ENCODE results near the gene CTSK. TPM values are rescaled to one million over a fixed set of nuclear protein-coding genes. Genes with fewer than 3 reads are reported as not detected.
"Not testable (repeated sequence)": the region's sequence is repeated elsewhere in the genome, so short reads cannot be mapped to it uniquely, and the experiment has no call there.

CTSK gene
- 16.8 TPM for total RNA-seq
- polyA plus RNA-seq (ENCODE audit: insufficient read depth, low read depth, low replicate concordance): 11.6 TPM
- long read RNA-seq, donor 1, partial matches to known transcripts: 0 of 2 reads
- long read RNA-seq, donor 1, other reads (novel, unspliced or antisense): 0 of 2 reads
- long read RNA-seq, donor 2, partial matches to known transcripts: 17 of 21 reads
- long read RNA-seq, donor 2, other reads (novel, unspliced or antisense): 0 of 21 reads
- long read RNA-seq, donor 3, transcript CTSK-201 (8 exons, 1,692 nt): major isoform, 5 of 18 reads
- long read RNA-seq, donor 3, partial matches to known transcripts: 13 of 18 reads
- long read RNA-seq, donor 3, other reads (novel, unspliced or antisense): 0 of 18 reads
- long read RNA-seq, donor 4, partial matches to known transcripts: 0 of 4 reads
- long read RNA-seq, donor 4, other reads (novel, unspliced or antisense): 0 of 4 reads
- long read RNA-seq, donor 5, partial matches to known transcripts: 0 of 1 reads
- long read RNA-seq, donor 5, other reads (novel, unspliced or antisense): 0 of 1 reads
- long read RNA-seq, donor 6, transcript CTSK-201 (8 exons, 1,692 nt): major isoform, 6 of 17 reads
- long read RNA-seq, donor 6, partial matches to known transcripts: 11 of 17 reads
- long read RNA-seq, donor 6, other reads (novel, unspliced or antisense): 0 of 17 reads
- long read RNA-seq, donor 7, partial matches to known transcripts: 1 of 6 reads
- long read RNA-seq, donor 7, other reads (novel, unspliced or antisense): 1 of 6 reads
- long read RNA-seq, donor 8, transcript CTSK-201 (8 exons, 1,692 nt): major isoform, 5 of 5 reads
- long read RNA-seq, donor 8, partial matches to known transcripts: 0 of 5 reads
- long read RNA-seq, donor 8, other reads (novel, unspliced or antisense): 0 of 5 reads
- long read RNA-seq, donor 9, partial matches to known transcripts: 0 of 3 reads
- long read RNA-seq, donor 9, other reads (novel, unspliced or antisense): 0 of 3 reads
- long read RNA-seq, donor 10, partial matches to known transcripts: 10 of 11 reads
- long read RNA-seq, donor 10, other reads (novel, unspliced or antisense): 0 of 11 reads

DNA sequence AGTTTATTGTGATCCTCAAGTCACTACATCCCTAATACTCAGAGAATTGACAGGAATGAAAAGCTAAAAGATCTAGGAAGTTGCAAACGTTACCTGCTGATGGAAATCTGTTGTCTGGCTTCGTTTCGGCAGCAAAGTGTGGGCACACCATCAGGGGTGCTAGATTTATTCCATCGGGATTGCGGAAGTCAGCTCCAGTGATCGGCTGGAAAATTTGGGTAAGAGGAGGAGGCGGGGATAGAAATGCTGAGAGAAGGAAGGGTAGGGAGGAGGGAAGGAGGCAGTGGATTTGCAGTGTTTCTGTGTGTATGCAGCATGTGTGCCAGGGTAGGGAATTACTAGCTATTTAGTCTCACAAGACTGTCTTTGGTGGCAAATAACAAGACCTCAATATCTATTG, at the start of gene CTSK:
Gene CTSK, minus strand, starts transcription at position 140 of the 400 bp plus-strand sequence. CDS start 1,455 bp downstream, outside the sequence.
- FAIRE-seq (no peak), DNase-seq (peak in 1 of 5 donors; percentile 42)
- TF ChIP-seq, protein P1, sequence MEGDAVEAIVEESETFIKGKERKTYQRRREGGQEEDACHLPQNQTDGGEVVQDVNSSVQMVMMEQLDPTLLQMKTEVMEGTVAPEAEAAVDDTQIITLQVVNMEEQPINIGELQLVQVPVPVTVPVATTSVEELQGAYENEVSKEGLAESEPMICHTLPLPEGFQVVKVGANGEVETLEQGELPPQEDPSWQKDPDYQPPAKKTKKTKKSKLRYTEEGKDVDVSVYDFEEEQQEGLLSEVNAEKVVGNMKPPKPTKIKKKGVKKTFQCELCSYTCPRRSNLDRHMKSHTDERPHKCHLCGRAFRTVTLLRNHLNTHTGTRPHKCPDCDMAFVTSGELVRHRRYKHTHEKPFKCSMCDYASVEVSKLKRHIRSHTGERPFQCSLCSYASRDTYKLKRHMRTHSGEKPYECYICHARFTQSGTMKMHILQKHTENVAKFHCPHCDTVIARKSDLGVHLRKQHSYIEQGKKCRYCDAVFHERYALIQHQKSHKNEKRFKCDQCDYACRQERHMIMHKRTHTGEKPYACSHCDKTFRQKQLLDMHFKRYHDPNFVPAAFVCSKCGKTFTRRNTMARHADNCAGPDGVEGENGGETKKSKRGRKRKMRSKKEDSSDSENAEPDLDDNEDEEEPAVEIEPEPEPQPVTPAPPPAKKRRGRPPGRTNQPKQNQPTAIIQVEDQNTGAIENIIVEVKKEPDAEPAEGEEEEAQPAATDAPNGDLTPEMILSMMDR (IDR thresholded peaks at IDR 0.05; ENCODE audit: borderline replicate concordance, extremely low read depth, insufficient read depth): no peak
- Histone ChIP-seq H3K4me1 (ENCODE audit: control insufficient read depth in 2 of 3, insufficient read depth in 2 of 3, low read depth in 1 of 3, low read length in 3 of 3) (no peaks in the 10 kb centered on the region), H3K4me3 (ENCODE audit: low read length in 3 of 3) (peak within 1 kb of the TSS; percentile 12 to 60 (median 32)), H3K36me3 (ENCODE audit: control insufficient read depth in 2 of 3, insufficient read depth in 3 of 3, low read length in 3 of 3) (peaks cover 7 to 22% (median 13%) of the 10 kb centered on the region in 3 donors), H3K27ac (ENCODE audit: low read depth in 2 of 2, low read length in 2 of 2) (no peak within 1 kb of the TSS), H3K9me3 (ENCODE audit: control insufficient read depth in 2 of 3, insufficient read depth in 1 of 3, low read length in 3 of 3) (no peaks in the 10 kb centered on the region), H3K27me3 (ENCODE audit: control insufficient read depth, insufficient read depth, low read length) (no peaks in the 10 kb centered on the region), H3K9ac (ENCODE audit: low read length in 3 of 3) (peak within 1 kb of the TSS in 1 of 3 donors; percentile 48)
- intact Hi-C loops (cut with DNase I): no loop called here

DNA sequence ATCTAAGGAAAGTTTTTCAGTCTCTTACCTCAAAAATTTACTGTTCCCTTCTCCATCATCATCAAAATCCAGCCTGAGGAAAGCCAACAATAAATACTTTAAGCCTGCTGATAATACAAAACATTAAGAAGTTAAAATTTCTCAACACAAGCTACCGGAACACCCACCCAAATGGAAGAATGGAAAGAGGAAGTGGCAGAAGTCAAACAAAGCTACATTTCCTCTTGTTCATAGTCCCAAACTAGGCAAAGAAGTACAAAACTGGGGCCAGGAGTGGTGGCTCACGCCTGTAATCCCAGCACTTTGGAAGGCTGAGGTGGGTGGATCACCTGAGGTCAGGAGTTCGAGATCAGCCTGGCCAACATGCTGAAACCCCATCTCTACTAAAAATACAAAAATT, 44.7 kb upstream of the CTSK start:
- FAIRE-seq; intact Hi-C loops (cut with DNase I); H3K4me3 ChIP-seq (ENCODE audit: low read length in 3 of 3); H3K9ac ChIP-seq (ENCODE audit: low read length in 3 of 3); DNase-seq; H3K27me3 ChIP-seq (ENCODE audit: control insufficient read depth, insufficient read depth, low read length); H3K27ac ChIP-seq (ENCODE audit: low read depth in 2 of 2, low read length in 2 of 2); H3K9me3 ChIP-seq (ENCODE audit: control insufficient read depth in 2 of 3, insufficient read depth in 1 of 3, low read length in 3 of 3); H3K4me1 ChIP-seq (ENCODE audit: control insufficient read depth in 2 of 3, insufficient read depth in 2 of 3, low read depth in 1 of 3, low read length in 3 of 3): not testable (repeated sequence)
- H3K36me3 ChIP-seq (ENCODE audit: control insufficient read depth in 2 of 3, insufficient read depth in 3 of 3, low read length in 3 of 3): peaks cover 0 to 12% (median 3%) of the 10 kb centered on the region in 3 donors

DNA sequence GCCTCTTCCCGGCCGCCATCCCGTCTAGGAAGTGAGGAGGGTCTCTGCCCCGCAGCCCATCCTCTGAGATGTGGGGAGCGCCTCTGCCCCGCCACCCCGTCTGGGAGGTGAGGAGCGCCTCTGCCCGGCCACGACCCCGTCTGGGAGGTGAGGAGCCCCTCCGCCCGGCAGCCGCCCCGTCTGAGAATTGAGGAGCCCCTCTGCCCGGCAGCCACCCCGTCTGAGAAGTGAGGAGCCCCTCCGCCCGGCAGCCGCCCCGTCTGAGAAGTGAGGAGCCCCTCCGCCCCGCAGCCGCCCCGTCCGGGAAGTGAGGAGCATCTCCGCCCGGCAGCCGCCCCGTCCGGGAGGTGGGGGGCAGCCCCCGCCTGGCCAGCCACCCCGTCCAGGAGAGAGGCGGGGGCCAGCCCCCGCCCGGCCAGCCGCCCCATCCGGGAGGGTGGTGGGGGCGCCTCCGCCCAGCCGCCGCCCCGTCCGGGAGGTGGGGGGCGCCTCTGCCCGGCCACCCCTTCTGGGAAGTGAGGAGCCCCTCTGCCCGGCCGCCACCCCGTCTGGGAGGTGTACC, 42.8 kb upstream of the CTSK start:
- H3K9me3 ChIP-seq (ENCODE audit: control insufficient read depth in 2 of 3, insufficient read depth in 1 of 3, low read length in 3 of 3); FAIRE-seq; H3K27me3 ChIP-seq (ENCODE audit: control insufficient read depth, insufficient read depth, low read length); intact Hi-C loops (cut with DNase I); DNase-seq; H3K4me1 ChIP-seq (ENCODE audit: control insufficient read depth in 2 of 3, insufficient read depth in 2 of 3, low read depth in 1 of 3, low read length in 3 of 3); H3K27ac ChIP-seq (ENCODE audit: low read depth in 2 of 2, low read length in 2 of 2); H3K9ac ChIP-seq (ENCODE audit: low read length in 3 of 3); H3K4me3 ChIP-seq (ENCODE audit: low read length in 3 of 3): not testable (repeated sequence)
- H3K36me3 ChIP-seq (ENCODE audit: control insufficient read depth in 2 of 3, insufficient read depth in 3 of 3, low read length in 3 of 3): peaks cover 0 to 16% (median 3%) of the 10 kb centered on the region in 3 donors

DNA sequence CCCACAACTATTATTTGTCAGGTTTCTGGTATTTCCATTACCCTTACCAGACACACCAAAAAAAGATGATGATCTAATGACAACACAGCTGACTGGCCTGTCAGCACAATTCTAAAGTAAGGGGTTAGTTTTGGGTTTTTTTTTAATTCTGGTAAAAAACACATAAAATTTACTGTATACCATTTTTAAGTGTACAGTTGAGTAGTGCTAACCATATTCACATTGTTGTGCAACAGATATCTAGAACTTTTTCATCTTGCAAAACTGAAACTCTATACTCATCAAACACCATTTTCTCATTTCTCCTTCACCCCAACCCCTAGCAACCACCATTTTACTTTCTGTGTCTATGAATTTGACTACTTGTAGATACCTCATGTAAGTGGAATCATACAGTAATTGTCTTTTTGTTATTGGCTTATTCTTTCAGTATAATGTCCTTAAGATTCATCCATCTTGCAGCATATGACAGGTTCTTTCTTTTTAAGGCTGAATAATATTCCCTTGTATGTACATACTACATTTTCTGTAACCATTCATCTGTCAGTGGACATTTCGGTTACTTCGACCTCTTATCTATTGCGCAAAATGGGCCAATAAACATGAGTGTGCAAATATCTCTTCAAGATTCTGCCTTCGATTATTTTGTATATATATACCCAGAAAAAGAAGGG, 38.5 kb upstream of the CTSK start:
- Histone ChIP-seq H3K27ac (ENCODE audit: low read depth in 2 of 2, low read length in 2 of 2) (no peak overlapping the region), H3K9ac (ENCODE audit: low read length in 3 of 3) (no peak overlapping the region), H3K27me3 (ENCODE audit: control insufficient read depth, insufficient read depth, low read length) (no peaks in the 10 kb centered on the region), H3K4me1 (ENCODE audit: control insufficient read depth in 2 of 3, insufficient read depth in 2 of 3, low read depth in 1 of 3, low read length in 3 of 3) (no peaks in the 10 kb centered on the region), H3K9me3 (ENCODE audit: control insufficient read depth in 2 of 3, insufficient read depth in 1 of 3, low read length in 3 of 3) (no peaks in the 10 kb centered on the region), H3K36me3 (ENCODE audit: control insufficient read depth in 2 of 3, insufficient read depth in 3 of 3, low read length in 3 of 3) (peaks cover 0 to 3% (median 2%) of the 10 kb centered on the region in 3 donors), H3K4me3 (ENCODE audit: low read length in 3 of 3) (no peak overlapping the region)
- DNase-seq (no peak), FAIRE-seq (no peak)
- TF ChIP-seq, protein P1 (IDR thresholded peaks at IDR 0.05; ENCODE audit: borderline replicate concordance, extremely low read depth, insufficient read depth): no peak
- intact Hi-C loops (cut with DNase I): no loop called here
